ENCODE results near the gene MBTD1.
"Not testable (repeated sequence)": the region's sequence is repeated elsewhere in the genome, so short reads cannot be mapped to it uniquely, and the experiment has no call there.

GRCh38 chr17:51264466-51264865, 4.6 kb upstream of the MBTD1 start:
- not testable (repeated sequence) for TF ChIP-seq POLR2AphosphoS5, CTCF, POLR2A (IDR thresholded peaks at IDR 0.05)

Measured in breast epithelium (tissue), 3 donors.